ENCODE measurements around the gene NOC4L. TPM values are rescaled to one million over a fixed set of nuclear protein-coding genes. Genes with fewer than 3 reads are reported as not detected.

Gene NOC4L
- polyA plus RNA-seq, 1 of the 3 experiments (the other 2 are of a cell fraction), result 12.9 TPM

- H3K79me2 ChIP-seq (ENCODE audit: insufficient read depth), result no peaks in the 10 kb centered on the region
- H3K4me3 ChIP-seq (ENCODE audit: low read depth in 2 of 2, low read length in 1 of 2), result no peak overlapping the region
- no peak overlapping the region for H2AFZ ChIP-seq (ENCODE audit: low read depth)
- no peak overlapping the region for H3K27ac ChIP-seq (ENCODE audit: low read depth in 2 of 2, low read length in 1 of 2)
- H3K9me2 ChIP-seq, result no peaks in the 10 kb centered on the region
- H3K4me2 ChIP-seq, result no peak overlapping the region
- CTCF ChIA-PET, result no interaction called here
- no peak for DNase-seq
- no peaks in the 10 kb centered on the region for H3K4me1 ChIP-seq (ENCODE audit: control insufficient read depth in 1 of 2, insufficient read depth in 2 of 2, low read depth in 1 of 2, low read length in 1 of 2)
- POLR2A ChIA-PET, result no interaction called here
- H4K20me1 ChIP-seq (ENCODE audit: insufficient read depth), result no peaks in the 10 kb centered on the region
- H3K36me3 ChIP-seq (replicated peaks in 1 of 2; ENCODE audit: control insufficient read depth in 1 of 2, insufficient read depth in 2 of 2, low read length in 1 of 2), result peaks cover 72 to 74% of the 10 kb centered on the region in 2 experiments
- H3K27me3 ChIP-seq (ENCODE audit: insufficient read depth), result no peaks in the 10 kb centered on the region
- no peak overlapping the region for H3K9ac ChIP-seq
- 96% methylated on average over 17 of the region's 19 CpGs for WGBS (ENCODE audit: low lambda C conversion rate)
- peaks cover 9% of the 10 kb centered on the region for H3F3A ChIP-seq (replicated peaks; ENCODE audit: insufficient read depth)
- no peak for TF ChIP-seq PBX3 (IDR thresholded peaks at IDR 0.05)
- no peak for TF ChIP-seq FOXM1 (IDR thresholded peaks at IDR 0.05; ENCODE audit: low read depth)
- no peak for TF ChIP-seq MAX (IDR thresholded peaks at IDR 0.05; ENCODE audit: low read depth)
- no peak for TF ChIP-seq CHD2 (IDR thresholded peaks at IDR 0.05; ENCODE audit: low read length, partially characterized antibody)
- TF ChIP-seq GATA2 (CRISPR knock-in tag; IDR thresholded peaks at IDR 0.05), result no peak
- TF ChIP-seq EZH2phosphoT487 (IDR thresholded peaks at IDR 0.05; ENCODE audit: borderline replicate concordance, low read depth), result no peak
- no peak for TF ChIP-seq SIN3A (IDR thresholded peaks at IDR 0.05; ENCODE audit: borderline replicate concordance, low read depth, low read length)
- TF ChIP-seq TCF12 (IDR thresholded peaks at IDR 0.05), result no peak
- TF ChIP-seq RXRA (IDR thresholded peaks at IDR 0.05; ENCODE audit: borderline replicate concordance, low read depth), result no peak
- no peak for TF ChIP-seq TEAD4 (IDR thresholded peaks at IDR 0.05; ENCODE audit: borderline replicate concordance, insufficient read depth)
- no peak for TF ChIP-seq RAD21 (IDR thresholded peaks at IDR 0.05; ENCODE audit: low read length)
- no peaks in the 10 kb centered on the region for H3K9me3 ChIP-seq
Measured at GRCh38 chr12:132124766-132125425, 19.4 kb upstream of the NOC4L start.

- Histone ChIP-seq H3K79me2 (ENCODE audit: insufficient read depth) (no peaks in the 10 kb centered on the region), H3K9me2 (no peaks in the 10 kb centered on the region), H3F3A (replicated peaks; ENCODE audit: insufficient read depth) (peaks cover 9% of the 10 kb centered on the region), H3K4me2 (no peak overlapping the region), H3K4me1 (ENCODE audit: control insufficient read depth in 1 of 2, insufficient read depth in 2 of 2, low read depth in 1 of 2, low read length in 1 of 2) (no peaks in the 10 kb centered on the region), H4K20me1 (ENCODE audit: insufficient read depth) (no peaks in the 10 kb centered on the region), H3K9ac (no peak overlapping the region), H3K27ac (ENCODE audit: low read depth in 2 of 2, low read length in 1 of 2) (no peak overlapping the region), H3K27me3 (ENCODE audit: insufficient read depth) (no peaks in the 10 kb centered on the region), H3K36me3 (replicated peaks in 1 of 2; ENCODE audit: control insufficient read depth in 1 of 2, insufficient read depth in 2 of 2, low read length in 1 of 2) (peaks cover 67 to 76% of the 10 kb centered on the region in 2 experiments), H2AFZ (ENCODE audit: low read depth) (no peak overlapping the region), H3K4me3 (ENCODE audit: low read depth in 2 of 2, low read length in 1 of 2) (no peak overlapping the region), H3K9me3 (no peaks in the 10 kb centered on the region)
- WGBS (ENCODE audit: low lambda C conversion rate), result 92% methylated on average over 11 of the region's 12 CpGs
- no peak for DNase-seq
- CTCF ChIA-PET, result no interaction called here
- POLR2A ChIA-PET, result no interaction called here
- TF ChIP-seq SIN3A (IDR thresholded peaks at IDR 0.05; ENCODE audit: borderline replicate concordance, low read depth, low read length) (no peak), IRF3 (IDR thresholded peaks at IDR 0.05; ENCODE audit: low read depth, low read length) (no peak), GABPA (IDR thresholded peaks at IDR 0.05; ENCODE audit: low read depth) (no peak), TAF1 (IDR thresholded peaks at IDR 0.05; ENCODE audit: borderline replicate concordance, low read depth, low read length) (no peak), FOSL2 (IDR thresholded peaks at IDR 0.05; ENCODE audit: borderline replicate concordance, low read depth) (no peak), ZBTB33 (IDR thresholded peaks at IDR 0.05; ENCODE audit: borderline replicate concordance, low read depth) (no peak), RFX5 (IDR thresholded peaks at IDR 0.05; ENCODE audit: low read length) (no peak), REST (IDR thresholded peaks at IDR 0.05; ENCODE audit: low read depth, low read length) (no peak), USF1 (IDR thresholded peaks at IDR 0.05; ENCODE audit: borderline replicate concordance, low read depth) (no peak)
Measured at GRCh38 chr12:132125736-132126135, 18.5 kb upstream of the NOC4L start.

All from SK-N-SH (cell line).